SKM-1 treated with dmso at 0.1 percent for 144 hours (cell line): Measurements from ENCODE around the gene MDH1B.

Experiments used
- DNase-seq: peaks from one replicate; lab custom pipeline; 2025; ENCODE audit not compliant: unreplicated experiment; lab: John Stamatoyannopoulos, UW

MDH1B gene

GRCh38 chr2:206698811-206699210 lies 66.3 kb downstream of the MDH1B start:
- DNase-seq, result no peak

GRCh38 chr2:206696910-206697309 lies 68.2 kb downstream of the MDH1B start:
- DNase-seq, result no peak

GRCh38 chr2:206693399-206694137 lies 71.6 kb downstream of the MDH1B start:
- DNase-seq, result peak; percentile 48

GRCh38 chr2:206692971-206693370 lies 72.2 kb downstream of the MDH1B start:
- DNase-seq, result no peak

- no peak for DNase-seq
Observed at GRCh38 chr2:206688990-206689389, 76.1 kb downstream of the MDH1B start.

- no peak for DNase-seq
Observed at GRCh38 chr2:206688453-206688852, 76.7 kb downstream of the MDH1B start.
